Stimulated activated CD8-positive, alpha-beta memory T cell treated with anti-CD3 and anti-CD28 coated beads, Interleukin-7, amount 100 ng/mL, for 48 hours (primary cell): ENCODE data around the gene FOXN3.

ENCODE experiments used
- DNase-seq, 2 donors: peaks; one replicate each; pipeline ENCODE4 v3.0.0-alpha.2; 2020; ENCODE audit warnings: low read depth in 1 of 2; ENCODE audit errors: extremely low read depth in 1 of 2

The FOXN3 gene

GRCh38 chr14:89411976-89412375 lies 5.1 kb downstream of the FOXN3 start:
- no peak for DNase-seq

GRCh38 chr14:89409961-89410360 lies 7.1 kb downstream of the FOXN3 start:
- no peak for DNase-seq

DNA sequence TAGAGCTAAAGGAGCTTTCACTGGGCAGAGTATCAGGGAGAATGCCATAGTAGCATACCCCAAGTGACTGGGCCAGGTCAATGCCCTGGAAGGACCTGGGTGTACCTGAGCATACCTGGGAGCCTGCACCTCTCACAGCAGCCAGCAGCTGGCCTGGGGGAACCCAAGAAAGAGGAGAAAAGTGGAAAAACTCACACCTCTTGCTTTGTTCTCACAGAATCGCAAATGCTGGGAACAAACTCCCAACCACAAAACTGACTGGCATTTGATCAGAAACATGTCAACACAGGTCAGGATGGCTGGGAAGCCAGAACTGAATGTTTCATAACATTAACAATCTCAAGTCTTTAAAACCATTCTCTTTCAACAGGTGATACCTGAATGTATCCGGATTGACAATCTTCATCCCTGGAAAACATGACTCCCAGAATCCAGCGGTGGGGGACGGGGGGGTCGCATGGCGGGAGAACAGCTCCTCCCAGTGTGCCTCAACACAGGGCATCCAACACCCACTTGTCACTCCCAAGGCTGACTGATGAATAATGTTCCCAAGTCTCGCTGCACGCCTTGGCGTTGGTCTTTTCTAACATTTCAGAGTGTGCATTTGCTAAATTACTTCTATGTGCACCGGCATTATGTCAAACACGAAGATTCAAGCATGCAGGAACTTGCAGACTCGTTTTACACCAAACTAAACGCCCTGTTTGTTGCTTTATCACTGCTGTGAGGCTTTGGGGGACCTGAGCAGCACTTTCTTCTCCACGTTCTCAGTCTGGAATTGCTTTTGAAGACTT lies 7.9 kb downstream of the FOXN3 start:
- DNase-seq, result no peak

- no peak for DNase-seq
Measured at GRCh38 chr14:89407856-89408255, 9.2 kb downstream of the FOXN3 start.

- no peak for DNase-seq
Measured at GRCh38 chr14:89406941-89407340, 10.1 kb downstream of the FOXN3 start.

DNA sequence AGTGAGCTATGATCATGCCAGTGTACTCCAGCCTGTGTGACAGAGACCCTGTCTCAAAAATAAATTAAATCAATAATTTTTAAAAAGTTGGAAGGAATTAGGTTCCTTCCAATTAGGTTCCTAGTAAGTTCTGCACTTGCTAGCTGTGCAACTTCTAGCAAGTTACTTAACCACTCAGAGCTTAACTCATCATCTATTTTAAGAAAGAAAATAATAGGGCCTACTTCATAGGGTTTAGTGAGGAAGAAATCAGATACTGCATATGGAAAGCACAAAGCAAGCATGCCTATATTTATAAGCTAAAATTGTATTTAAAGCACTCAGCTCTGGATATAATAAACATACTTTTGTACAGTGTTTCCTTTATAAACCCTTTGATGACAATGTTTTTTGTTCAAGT lies 10.7 kb downstream of the FOXN3 start:
- no peak for DNase-seq

- DNase-seq, result no peak
Measured at GRCh38 chr14:89405712-89406111, 11.3 kb downstream of the FOXN3 start.

DNA sequence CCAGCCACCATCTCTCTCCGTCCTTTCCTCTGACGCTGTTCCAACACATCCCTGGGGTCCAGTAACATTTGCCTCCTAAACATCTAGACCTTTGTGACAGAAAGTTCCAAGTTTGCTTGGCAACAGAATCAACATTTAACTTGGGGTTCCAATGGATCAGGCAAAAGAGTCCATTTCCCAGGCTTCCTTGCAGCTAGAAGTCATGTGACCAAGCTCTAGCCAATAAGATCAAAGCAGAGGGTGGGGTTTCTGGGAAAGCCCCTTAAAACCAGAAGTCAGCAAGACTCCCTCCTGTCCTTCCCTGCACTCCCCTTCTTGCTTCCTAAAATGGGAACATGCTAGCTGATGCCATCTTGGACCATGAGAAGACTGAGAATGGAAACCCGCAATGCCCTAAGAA lies 14.7 kb downstream of the FOXN3 start:
- DNase-seq, result no peak

- DNase-seq, result no peak
Measured at GRCh38 chr14:89401761-89402160, 15.3 kb downstream of the FOXN3 start.

- DNase-seq, result no peak
Measured at GRCh38 chr14:89401241-89401640, 15.8 kb downstream of the FOXN3 start.

DNA sequence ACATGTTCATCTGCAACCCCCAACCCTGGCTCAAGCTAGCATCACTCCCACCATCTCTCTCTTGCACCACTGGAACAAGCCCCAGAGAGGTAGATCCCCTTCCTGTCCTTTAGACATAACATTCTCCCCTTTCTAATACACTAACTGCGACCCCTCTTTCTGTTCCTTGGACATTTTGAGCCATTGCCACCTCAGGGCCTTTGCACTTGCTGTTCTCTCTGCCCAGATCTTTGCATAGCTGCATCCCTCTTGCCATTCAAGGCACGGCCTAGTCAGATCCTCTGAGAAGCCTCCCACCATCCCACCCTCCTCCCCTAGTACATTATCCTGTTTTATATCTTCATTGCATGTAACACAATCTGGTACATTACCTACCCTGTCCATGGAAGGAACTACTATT lies 16.5 kb downstream of the FOXN3 start:
- no peak for DNase-seq

GRCh38 chr14:89399594-89400068 lies 17.4 kb downstream of the FOXN3 start:
- no peak for DNase-seq

DNA sequence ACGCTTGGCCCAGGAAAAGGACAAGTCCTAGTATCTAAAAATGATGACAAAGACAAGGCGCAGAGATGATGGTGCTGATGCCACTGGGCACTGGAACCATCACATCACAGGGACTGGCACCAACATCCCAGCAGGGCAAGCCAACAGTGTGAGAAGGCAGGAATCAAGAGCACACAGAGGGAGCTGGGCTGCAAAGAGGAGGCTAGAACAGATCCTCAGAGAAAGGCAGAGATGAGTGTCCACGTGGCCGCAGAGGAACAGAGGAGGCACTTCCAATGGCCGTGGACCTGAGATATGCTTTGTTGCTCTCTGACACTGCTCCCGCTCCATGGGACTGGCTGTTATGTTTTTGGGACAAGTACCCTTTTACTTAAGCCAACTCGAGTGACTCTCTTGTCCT lies 17.9 kb downstream of the FOXN3 start:
- no peak for DNase-seq

DNA sequence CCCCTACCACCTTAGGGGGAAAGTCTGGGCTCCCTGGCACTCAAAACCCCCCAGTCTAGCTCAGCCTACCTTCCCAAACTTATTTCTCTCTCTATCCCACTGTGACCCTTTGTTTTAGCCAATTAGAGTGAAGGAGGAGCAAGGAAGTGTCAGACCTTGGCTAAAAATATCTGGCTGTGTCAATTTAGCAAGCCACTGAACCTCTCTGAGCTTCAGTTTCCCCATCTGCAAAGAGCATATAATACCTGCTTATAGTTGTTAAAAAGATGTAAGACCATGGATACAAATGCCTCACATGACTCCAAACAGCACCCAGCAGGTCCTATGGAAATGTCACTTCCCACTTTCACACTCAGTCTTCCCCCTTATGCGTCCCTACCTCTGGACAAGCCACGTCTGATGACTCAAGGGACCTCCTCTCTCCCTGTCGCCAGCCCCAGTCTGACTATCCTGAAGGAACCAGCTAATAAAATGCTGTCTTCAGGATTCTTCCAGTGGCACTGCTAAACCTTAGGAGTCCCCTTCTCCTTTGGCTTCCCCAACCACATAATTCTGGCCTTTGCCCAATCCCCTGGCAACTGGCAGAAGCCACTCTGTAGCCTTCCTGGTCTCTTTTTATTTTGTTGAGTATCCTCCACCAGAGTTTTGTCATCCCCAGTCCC lies 19.3 kb downstream of the FOXN3 start:
- DNase-seq, result no peak

DNA sequence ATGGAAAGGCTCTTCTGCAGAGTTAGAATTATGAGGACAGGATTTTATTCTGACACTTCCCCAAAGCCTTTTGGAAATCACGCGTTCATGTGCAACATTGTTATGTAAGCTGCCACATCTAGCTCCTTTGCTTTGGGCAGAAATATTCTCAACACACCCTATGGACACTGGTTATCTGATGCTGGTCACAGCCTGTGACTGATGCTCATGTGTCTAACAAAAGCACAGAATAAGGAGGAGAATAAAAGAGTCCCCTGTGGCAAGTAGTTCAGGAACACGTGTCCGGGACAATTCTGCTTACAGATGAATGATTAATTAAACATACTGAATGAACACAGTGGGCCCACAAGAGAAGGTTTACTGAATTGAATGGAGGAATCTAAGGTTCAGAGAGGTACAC lies 22.1 kb downstream of the FOXN3 start:
- DNase-seq, result no peak

DNA sequence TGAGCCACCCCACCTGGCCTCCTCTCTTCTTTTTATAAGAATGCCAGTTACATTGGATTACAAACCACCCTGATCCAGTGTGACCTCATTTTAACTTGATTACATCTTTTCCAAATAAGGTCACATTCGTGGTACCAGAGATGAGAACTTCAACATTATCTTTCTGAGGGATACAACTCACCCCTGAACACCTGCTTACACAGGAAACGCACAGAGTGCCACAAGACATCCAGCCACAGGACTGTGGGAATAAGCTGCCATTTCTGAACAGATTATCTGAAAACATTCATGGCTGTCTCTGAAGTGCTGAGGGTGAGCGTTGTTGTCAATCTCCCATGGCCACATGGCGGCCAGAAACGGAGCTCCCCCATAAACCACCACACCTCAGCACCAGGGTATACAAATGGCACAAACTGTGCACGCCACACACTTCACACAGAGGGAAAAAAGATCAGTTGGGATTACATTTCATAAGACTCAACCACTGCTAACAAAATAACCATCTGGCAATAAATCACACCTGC lies 23.7 kb downstream of the FOXN3 start:
- DNase-seq, result no peak

DNA sequence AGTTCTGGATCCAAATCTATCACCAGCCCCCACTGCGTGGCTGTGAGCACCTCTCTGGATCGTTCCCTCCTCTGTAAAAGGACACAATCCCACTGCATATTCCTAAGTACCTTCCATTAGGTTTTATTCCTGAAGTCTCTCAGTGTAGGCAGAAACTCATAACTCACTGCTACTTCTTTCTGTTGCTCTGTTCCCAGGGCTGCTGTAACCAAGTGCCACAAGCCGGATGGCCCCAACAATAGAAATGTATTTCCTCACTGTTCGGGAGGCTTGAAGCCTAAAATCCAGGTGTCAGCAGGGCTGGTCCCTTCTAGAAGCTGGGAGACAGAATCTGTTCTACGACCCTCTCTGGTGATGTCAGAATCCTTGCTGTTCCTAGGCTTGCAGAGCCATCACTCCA lies 24.9 kb downstream of the FOXN3 start:
- no peak for DNase-seq

- no peak for DNase-seq
Measured at GRCh38 chr14:89391556-89391955, 25.5 kb downstream of the FOXN3 start.

DNA sequence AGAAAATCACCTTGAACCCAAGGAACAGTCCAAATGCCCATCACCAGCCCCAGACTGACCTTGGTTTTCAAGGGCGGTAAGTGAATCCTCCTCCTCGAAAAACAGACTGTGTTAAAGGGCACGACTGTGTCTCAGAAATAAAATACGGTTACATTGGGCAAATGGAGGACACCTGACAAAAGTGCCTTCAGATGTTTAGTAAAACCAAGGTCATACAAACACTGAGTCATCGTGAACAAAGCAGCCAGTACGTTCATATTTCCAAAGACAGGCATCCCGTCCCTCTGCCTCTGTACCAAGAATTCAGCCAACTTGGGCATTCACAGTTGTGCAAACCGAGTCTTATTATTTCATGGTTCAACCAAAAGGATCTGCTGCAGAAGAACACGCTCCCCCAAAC lies 25.9 kb downstream of the FOXN3 start:
- no peak for DNase-seq

DNA sequence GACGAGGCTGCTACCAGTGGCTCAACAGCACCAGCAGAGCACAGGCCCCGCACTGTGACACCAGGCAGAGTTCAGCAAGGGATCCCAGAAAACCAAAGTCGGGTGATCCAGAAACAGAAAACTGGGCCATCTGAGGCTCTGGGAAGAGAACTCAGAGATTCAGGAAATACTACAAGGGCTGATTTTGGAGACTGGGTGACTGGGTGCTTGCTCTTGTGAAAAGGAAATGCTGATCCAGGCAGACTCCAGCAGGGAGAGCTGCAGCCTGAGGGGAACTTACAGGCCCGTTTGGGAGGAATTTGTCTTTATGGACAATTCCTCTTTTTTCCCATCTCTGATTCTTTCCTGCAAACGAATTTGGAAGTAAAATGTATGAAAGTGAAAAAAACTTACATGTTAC lies 28.2 kb downstream of the FOXN3 start:
- DNase-seq, result no peak

DNA sequence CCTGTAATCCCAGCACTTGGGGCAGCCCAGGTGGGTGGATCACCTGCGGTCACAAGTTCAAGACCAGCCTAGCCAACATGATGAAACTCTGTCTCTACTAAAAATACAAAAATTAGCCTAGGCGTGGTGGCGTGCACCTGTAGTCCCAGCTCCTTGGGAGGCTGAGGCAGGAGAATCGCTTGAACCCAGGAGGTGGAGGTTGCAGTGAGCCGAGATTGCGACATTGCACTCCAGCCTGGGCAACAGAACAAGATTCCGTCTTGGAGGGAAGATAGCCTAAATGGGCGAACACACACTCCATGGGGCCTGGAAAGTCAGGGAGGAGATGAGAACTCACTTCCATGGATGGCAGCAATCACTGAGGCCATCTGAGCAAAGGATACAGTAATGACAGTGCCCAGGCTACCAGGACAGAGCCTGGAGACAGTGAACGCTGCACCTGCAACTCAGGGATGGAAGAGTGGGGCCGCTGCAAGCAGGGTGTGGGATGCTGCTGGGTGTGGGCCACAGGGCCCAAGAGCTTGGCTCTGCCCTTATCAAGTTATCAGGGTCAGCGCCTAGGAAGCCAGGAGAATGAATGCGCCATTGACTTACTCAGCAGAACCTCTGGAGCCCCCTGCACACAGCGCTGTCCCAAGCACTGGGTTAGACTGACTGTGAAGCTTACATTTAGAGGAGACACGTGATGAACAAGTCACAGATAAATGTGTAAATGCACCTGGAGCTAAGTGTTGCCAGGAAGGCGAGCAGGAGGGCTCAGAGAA lies 28.9 kb downstream of the FOXN3 start:
- no peak for DNase-seq
